HG02884 (cell line): ENCODE measurements around the gene INTS6.

ENCODE experiments used
- ATAC-seq: cut with Tn5 transposase; IDR thresholded peaks from one replicate; pipeline ENCODE4 v1.9.1; 2021; ENCODE audit warnings: mild to moderate bottlenecking, moderate library complexity; ENCODE audit not compliant: unreplicated experiment

INTS6 gene

GRCh38 chr13:51355217-51355616 lies 97.6 kb downstream of the INTS6 start:
- ATAC-seq, result no peak

GRCh38 chr13:51349016-51349415 lies 103.8 kb downstream of the INTS6 start:
- no peak for ATAC-seq

DNA sequence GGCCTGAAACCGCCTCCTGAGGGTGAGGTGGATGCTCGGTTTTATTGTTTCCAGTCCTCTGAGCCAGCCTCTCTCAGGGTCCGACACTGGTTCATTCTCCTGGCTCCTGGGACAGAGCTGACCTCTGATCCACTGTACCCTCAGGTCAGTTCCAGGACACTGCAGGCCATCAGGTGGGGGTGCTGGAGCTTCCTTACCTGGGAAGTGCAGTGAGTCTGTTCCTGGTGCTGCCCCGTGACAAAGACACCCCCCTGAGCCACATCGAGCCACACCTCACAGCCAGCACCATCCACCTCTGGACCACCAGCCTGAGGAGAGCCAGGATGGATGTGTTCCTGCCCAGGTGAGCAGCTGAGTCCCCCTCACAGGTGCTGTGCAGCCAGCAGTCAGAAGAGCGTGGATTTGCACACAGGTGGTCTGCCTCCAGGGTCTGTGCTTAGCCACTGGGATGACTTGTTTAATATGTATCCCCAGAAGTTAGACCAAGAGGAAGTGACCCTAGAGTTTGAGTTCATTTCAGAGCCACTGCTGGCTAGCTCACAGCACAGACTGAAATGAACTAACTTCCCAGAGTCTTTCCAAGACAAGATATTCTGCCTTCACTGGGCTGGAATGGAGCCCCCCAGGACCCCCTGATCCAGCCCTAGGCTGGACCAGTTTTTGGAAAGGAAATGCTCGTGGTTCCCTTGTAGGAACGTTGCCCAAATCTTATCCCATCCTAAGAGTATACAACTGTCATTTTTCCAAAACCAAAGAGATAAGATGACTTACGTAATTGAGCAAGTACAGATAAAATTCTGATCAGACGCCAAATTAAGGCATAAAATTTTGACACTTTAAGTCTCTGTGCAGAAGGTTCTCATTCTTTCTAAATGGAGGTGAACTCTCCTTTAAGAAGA lies 104.5 kb downstream of the INTS6 start:
- ATAC-seq, result no peak

DNA sequence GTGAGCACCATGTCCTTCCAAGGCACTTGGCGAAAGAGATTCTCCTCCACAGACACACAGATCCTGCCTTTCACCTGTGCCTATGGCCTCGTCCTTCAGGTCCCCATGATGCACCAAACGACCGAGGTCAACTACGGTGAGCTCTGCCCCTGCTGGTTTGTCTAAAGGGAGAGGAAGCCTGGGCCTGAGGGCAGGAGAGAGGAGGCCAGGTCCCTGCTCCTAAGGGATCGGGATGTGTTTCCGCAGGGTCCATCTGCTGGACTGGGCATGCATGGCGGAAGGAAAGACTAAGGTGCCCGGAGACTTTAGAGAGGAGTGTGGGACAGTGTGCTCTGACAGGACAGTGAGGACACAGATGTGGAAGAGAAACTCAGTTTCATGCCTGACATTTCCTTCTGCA lies 105.7 kb downstream of the INTS6 start:
- ATAC-seq, result no peak

- no peak for ATAC-seq
Measured at GRCh38 chr13:51346397-51346796, 106.4 kb downstream of the INTS6 start.

GRCh38 chr13:51343475-51343874 lies 109.4 kb downstream of the INTS6 start:
- no peak for ATAC-seq

GRCh38 chr13:51342706-51343105 lies 110.1 kb downstream of the INTS6 start:
- no peak for ATAC-seq

DNA sequence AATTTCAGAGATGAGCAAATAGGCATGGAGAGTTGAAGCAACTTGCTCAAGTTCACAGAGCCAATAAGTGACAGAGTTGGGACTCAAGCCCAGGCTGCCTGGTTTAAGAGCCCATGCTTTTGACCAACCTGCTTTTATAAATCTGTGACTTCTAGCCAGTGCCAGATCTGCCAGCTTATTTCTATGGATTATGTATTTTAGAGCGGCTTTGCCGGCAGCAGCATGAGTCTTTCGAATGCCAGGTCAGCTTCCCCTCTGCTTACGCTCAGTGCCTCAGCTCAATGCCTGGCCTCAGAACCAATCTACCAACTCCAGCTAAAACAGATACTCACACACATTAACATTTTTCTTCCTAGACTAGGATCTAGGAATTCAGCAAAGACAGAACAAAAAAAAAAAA lies 111.0 kb downstream of the INTS6 start:
- no peak for ATAC-seq

DNA sequence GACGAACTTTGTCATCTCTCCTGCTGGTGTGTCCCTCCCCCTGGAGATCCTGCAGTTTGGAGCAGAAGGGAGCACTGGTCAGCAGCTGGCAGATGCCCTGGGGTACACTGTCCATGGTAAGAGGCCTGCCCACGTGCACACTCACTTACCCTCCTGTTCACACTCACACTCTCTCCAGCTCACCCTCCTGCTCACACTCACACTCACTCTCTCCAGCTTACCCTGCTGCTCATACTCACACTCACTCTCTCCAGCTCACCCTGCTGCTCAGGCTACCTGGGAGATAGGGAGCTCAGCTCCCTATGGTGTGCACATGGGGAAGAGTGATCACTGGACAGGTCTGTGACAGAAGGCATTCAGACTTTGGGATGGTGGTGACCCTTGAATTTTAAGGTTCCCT lies 111.6 kb downstream of the INTS6 start:
- no peak for ATAC-seq

- no peak for ATAC-seq
Measured at GRCh38 chr13:51339952-51340732, 112.7 kb downstream of the INTS6 start.

- ATAC-seq, result no peak
Measured at GRCh38 chr13:51339354-51339753, 113.5 kb downstream of the INTS6 start, which contains the start of gene SERPINE3. Gene SERPINE3, plus strand, starts transcription at chr13:51339691. Its CDS starts 1,401 bp downstream, at chr13:51341092.

- no peak for ATAC-seq
Measured at GRCh38 chr13:51336746-51337145, 116.1 kb downstream of the INTS6 start.

DNA sequence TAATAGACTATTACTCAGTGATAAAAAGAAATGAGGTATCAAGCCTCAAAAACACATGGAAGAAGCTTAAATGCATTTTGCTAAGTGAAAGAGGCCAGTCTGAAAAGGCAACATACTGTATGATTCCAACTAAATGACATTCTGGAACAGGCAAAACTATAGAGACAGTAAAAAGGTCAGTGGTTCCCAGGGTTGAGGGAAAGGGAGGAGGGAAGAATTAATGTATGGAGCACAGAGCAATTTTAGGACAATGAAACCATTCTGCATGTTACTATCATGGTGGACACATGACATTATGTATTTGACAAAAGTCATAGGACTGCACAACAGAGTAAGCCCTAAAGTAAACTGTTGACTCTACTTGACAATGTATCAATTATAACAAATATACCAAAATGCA lies 119.0 kb downstream of the INTS6 start:
- no peak for ATAC-seq

- no peak for ATAC-seq
Measured at GRCh38 chr13:51333421-51333820, 119.4 kb downstream of the INTS6 start.

GRCh38 chr13:51332566-51333361 lies 120.1 kb downstream of the INTS6 start:
- no peak for ATAC-seq

DNA sequence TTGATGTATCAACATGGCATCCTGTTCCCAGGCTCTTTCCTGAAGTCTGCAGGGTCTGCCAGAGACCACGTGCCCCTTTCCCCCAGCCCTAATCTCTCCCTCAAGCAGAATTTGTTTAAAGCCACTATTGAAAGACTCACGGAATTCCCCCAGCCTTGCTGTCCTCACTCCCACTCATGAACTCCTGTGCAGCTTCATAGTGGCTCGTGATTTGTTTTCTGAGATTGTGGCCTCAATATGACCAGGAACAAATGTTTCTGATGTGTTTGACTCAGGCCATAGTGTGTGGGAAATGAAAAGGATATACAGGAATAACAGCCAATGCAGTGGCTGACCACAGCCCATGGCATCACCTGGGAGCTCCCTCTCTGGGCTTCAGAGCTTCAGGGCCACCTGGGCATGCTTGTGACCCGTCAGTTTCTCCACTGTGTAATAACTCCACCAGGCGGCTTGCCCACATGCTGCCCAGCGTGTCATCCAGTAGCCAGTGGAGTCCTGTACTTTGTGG lies 121.4 kb downstream of the INTS6 start:
- peak; percentile 62 for ATAC-seq

GRCh38 chr13:51330791-51331190 lies 122.0 kb downstream of the INTS6 start:
- peak; percentile 54 for ATAC-seq

DNA sequence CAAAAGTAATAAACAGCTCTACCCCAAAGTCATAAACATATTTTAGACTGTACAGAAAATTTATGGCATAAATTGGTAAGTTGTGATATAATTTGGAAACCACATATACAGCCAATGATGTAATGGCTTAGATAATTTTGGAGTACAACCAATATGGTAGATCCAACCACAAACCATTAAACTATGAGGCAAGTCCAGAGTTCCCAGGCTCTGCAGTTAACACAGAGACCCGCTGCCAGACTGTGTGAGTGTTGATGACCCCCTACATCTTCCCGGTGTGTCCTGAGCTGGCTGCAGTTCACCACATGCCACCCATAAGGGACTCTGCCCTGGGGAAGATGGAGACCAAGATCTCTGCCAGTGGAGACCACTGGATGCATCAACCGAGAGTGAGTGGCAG lies 123.2 kb downstream of the INTS6 start:
- no peak for ATAC-seq

DNA sequence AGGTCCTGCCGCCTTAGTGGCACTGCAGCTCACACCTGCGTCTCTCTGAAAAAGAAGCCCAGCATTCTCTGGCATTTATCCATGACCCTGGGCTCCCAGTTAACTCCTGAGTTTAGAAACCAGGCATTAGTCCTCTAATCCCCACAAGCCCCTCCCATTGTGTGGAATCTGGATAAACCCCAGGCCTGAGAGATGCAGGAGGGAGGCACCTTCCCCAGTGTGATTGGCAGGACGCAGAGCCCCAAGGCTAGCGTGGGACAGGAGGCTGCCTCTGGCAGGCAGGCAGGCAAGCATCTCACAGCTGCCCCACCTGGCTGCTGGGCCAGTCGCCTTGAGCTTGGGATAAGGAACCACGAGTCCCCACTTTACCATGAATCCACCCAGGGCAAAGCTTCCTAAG lies 124.3 kb downstream of the INTS6 start:
- ATAC-seq, result no peak

- no peak for ATAC-seq
Measured at GRCh38 chr13:51327961-51328360, 124.9 kb downstream of the INTS6 start.

DNA sequence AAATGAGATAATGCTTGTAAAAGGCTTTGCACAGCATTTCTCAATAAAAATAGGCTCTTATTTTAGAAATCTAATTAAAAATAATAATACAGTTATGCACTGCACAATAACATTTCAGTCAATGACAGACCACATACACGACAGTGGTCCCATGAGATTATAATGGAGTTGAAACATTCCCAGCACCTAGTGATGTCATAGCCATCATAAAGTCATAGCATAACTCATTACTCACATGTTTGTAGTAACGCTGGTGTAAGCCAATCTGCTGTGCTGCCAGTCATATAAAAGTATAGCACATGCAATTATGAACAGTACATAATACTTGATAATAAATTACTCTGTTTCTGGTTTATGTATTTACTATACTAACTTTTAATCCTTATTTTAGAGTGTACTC lies 126.1 kb downstream of the INTS6 start:
- ATAC-seq, result no peak
